Left colon (tissue), 2 donors: ENCODE data around the gene ARIH2. TPM values are rescaled to one million over a fixed set of nuclear protein-coding genes. Genes with fewer than 3 reads are reported as not detected.
"Not testable (repeated sequence)": the region's sequence is repeated elsewhere in the genome, so short reads cannot be mapped to it uniquely, and the experiment has no call there.

ENCODE experiments used
- ATAC-seq: fragments of 200-7000 bp; cut with Tn5 transposase; one replicate; pipeline ENCODE4 v1.9.1; 2020; ENCODE audit warnings: mild to moderate bottlenecking, moderate library complexity
- DNase-seq, 2 donors: peaks; one replicate each; pipeline ENCODE4 v3.0.0-alpha.2; 2020
- intact Hi-C, 2 donors: fragments of 100-400 bp; cut with DNase I in 1 of 2; cut with micrococcal nuclease in 1 of 2; formaldehyde crosslinking; loops; one replicate each; pipeline versions ENCODE4 v1.11.2 to v1.14.0; 2022; cut with DNase I, micrococcal nuclease
- total RNA-seq, 2 donors: library from RNA; stranded (reverse); fragmentation: NEBNext Ultra II Directional; extraction: Animal tissue kit (Norgen Biotek cat#: 25700); gene quantifications; one replicate each; pipeline ENCODE4 v1.2.1, GENCODE V29; 2021
- donor health status: DM: no; HTN: no; CAD: no.
- donor health status: DM: yes; HTN: yes; CAD: no.

Gene ARIH2
- total RNA-seq, 2 donors from 2014 or later = 72.3 to 82.0 TPM

DNA sequence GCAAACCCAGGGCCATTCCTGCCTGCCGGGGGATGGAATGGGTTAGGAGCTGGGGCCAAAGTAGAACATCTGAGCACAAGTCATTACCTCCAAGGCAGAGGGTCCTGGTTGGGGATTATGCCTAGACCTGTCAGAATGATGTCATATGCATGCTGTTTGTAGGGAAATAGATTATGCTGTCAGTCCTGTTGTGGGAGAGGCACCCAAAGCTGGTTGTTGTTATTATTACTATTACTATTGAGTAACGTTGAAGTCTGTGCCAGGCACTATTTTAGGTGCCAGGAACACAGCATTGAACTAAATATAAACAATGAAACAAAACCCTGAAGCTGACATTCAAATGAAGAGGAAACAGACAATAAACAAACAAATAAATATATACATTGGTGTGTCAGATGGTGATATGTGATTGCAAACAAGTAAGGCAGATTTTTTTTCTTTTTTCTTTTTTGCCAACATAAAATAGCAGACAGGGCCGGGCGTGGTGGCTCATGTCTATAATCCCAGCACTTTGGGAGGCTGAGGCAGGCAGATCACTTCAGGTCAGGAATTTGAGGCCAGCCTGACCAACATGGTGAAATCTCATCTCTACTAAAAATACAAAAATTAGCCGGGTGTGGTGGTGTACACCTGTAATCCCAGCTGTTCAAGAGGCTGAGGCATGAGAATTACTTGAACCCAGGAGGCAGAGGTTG, 73.4 kb downstream of the ARIH2 start:
- ATAC-seq (no peak), DNase-seq (no peak)
- intact Hi-C loops = no loop called here

DNA sequence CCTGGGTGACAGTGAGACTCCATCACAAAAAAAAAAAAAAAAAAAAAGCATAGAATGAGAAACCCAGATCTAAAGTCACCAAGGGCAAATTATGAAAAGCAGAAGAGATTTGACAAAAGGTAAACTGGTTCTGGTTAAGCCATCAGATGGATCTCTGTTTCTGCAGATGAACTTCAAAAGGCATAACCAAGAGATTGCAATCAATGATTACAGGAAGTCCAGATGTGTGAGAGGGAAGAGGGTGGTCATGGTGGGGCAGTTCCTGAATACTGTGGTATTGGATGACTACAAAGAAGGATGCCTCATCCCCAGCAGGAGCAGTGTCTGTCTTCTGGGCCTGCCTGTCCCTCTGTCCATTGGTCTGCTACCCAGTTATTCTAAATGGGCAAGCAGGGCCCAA, 75.2 kb downstream of the ARIH2 start:
- DNase-seq (no peak), ATAC-seq (no peak)
- intact Hi-C loops = no loop called here

DNA sequence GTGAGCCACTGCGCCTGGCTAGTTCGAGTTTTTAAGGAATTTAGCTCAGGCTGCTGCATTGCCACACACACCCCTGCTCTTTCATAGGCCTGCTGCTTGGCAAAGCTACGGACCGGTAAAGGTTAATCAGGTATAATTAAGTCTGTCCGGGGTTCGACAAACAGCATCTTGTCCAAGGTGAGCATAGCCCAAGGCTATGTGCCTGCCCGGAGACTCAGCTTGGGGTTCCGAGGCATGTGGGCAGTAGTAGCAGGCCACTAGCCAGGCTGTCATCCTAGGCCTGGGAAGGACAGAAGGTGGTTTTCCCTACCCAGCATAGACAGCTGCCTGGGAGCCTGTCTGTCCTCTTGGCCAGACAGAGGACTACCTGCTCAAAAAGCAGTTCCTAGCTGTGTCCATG, 78.0 kb downstream of the ARIH2 start:
- DNase-seq = no peak
- intact Hi-C loops = no loop called here
- ATAC-seq = no peak

DNA sequence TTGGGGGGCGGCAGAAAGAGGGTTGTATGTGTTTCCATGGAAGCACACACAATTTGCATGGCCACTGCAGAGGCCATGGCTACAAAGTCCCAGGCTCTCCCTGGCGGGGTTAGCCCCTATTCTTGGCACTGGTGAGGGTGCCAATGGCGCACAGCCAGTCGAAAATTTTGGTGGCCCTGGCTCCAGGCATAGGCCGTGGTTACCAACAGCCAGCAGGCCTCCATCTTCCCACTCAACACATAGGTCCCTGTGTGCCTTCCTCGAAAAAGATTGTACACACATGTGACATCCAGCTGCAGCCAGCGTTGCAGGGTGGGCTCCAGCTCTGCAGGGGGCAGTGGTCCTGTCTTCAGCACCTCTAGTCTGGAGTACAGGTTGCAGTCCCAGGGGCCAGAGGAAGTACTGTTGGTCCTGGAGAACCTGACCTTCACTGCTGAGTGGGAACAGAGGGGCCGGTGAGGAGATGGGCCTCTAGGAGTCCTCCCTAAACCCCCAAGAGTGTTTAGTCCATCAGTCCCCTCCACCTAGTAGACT, 78.5 kb downstream of the ARIH2 start:
- ATAC-seq (no peak), DNase-seq (no peak)
- intact Hi-C loops = no loop called here

DNA sequence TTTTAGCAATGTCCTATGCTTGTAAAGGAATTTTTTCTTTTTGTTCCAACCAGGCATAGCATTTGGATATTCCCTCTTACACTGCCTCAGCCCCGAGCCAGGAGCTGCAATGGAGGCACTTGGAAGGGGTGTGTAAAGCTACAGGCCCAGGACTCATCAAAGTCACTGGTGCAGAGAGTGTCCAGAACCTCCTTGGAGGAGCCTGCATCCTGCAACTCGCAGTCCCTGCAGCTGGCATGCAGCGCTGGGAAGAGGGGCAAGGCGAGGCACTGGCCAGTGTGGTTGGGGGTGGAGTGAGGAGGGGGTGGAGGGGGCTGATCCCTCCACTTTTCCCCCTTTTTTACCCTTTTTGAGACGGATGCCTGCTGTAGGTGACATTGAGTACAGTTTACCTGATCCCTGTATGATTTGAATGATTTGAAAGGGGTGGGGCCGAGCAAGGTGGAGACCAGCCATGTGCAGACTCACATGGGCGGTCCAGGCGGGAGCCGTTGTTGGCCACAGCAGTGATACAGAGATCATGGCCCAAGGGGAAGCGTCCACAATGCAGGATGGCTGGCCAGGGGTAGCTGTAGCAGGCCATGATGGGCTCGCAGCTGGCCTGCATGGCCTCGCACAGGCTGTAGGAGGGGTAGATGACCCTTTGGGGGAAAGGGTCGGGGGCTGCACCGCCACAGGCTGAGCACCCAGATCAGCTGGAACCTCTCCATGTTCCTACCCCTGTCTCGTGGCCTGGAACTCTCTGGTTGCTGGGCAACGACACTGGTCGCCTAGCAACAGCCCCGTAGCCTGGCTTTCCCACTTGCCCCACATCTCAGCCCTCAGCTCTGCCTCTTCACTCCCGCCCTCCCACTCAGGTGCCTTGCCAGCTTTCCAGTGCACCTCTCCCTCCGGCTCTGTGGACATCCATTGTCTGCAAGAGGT, 79.3 kb downstream of the ARIH2 start:
- intact Hi-C loops = no loop called here
- ATAC-seq = no peak
- no peak for DNase-seq

DNA sequence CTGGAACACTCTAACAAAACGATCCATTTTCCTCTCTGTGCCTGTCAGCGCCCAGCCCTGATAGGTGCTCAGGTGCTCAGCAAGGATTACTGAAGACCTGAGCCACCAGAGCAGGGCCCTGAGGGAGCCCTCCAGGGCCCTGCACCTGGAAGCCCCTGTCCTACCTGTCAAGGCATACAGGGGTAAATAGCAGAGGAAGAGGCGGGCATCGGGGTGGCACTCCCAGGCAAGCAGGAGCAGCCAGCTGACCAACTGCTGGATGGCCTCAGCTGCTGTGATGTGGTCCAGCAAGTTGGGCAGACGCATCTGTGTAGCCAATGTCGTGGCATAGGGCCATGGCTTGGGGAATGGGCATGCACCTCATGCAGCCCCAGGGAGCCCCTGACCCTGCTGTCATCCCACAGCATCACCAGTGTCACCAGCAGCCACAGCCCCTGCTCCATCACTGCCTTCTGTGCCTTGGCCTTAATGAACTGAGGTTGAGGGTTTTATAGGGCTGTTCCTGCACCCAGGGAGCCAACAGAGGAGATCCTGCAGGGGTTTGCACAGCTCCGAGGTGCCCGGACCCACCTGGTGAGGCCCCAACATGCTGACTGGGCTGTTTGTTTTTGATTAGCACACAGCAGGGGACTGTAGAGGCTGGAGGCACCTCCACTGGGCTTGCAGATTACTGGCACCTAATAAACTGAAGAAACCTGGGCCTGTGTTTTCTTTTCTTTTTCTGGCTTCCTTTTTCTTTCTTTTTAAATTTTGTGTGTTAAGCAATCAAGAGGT, 80.6 kb downstream of the ARIH2 start:
- ATAC-seq (no peak), DNase-seq (no peak)
- intact Hi-C loops = no loop called here

DNA sequence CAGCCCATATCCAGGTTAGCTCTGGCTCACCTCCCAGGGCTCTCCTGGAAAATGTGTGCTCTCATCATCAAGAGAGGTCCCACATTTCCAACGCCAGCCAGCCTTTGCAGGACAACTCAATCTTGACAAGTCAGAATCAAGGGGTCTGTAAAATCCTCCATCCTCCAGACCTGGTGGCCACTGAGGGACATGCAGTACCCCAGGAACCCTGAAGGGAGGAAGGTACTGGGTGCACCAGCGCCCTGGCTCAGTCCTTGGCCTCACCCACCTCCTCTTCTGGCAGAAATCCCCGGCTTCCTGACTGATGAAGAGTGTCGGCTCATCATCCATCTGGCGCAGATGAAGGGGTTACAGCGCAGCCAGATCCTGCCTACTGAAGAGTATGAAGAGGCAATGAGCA, 82.5 kb downstream of the ARIH2 start:
- intact Hi-C loops = no loop called here
- DNase-seq (no peak), ATAC-seq (no peak)

DNA sequence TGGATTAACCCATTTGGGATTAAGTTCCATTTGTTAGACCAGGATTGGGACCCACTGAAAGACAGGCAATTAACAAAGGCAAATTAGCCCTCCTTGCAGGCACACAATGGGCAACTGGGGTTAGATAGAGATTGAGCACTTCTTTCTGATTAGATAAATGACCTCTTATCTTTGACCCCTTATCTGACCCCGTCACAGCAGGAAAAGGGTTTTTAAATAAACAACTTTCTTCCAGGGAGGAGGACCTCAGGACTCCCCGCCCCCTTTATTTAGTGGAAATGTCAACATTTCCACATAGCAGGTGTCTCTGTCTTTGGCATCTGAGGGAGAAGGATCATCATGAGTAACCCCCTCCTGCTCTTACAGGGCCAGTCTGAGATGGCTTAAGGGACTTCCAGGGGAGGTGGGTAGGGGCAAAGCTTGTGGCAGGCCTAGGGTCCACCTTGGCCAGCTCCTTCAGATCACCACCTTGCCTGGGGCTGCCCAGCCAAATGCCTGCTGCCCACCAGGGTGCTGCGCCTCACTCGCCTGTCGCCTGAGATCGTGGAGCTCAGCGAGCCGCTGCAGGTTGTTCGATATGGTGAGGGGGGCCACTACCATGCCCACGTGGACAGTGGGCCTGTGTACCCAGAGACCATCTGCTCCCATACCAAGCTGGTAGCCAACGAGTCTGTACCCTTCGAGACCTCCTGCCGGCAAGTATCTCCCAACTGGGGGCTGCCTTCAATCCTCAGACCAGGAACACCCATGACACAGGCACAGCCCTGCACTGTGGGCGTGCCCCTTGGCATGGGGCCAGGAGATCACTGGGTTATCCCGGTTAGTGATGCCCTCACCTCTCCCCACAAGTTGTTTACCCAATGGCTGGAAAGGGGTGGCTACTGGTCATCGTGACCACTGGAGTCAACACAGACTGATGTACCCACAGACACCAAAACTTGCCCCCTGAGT, 86.0 kb downstream of the ARIH2 start:
- DNase-seq = peak; percentile 65 to 84
- intact Hi-C loops = no loop called here
- ATAC-seq = peak; percentile 6

DNA sequence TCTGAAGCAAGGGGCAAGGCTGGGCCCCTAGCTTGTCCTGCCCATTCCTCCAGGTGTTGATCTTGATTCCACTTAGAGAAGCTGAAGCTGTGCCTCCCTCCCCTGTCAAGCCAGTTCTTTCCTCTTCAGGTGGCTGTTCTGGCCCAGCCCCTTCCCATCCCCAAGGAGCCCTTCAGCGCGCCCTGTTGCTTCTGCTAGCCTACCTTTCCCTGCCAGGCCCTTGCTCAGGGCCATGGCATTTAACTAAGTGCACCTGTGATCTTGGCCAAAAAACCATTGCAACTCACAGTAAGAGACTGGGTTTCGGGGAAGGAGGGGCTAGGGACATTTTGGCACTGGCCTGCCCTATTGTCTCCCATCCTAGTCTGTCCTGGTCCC, 86.7 kb downstream of the ARIH2 start:
- intact Hi-C loops = no loop called here
- ATAC-seq (no peak), DNase-seq (no peak)

DNA sequence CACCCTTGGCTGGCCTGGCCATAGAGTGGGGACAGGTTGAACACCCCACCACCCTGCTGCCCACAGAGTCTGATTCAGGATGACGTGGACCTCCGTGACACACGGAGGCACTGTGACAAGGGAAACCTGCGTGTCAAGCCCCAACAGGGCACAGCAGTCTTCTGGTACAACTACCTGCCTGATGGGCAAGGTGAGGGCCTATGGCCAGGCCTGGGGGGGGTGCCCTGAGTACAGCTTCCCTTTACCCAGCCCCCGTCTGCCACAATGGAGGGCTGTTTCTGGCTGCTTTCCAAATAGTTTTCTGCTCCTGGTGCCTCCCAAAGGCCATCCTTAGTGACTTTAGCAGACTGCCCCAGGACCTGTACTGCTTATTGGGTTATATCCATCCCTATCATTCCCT, 87.4 kb downstream of the ARIH2 start:
- no peak for DNase-seq
- no peak for ATAC-seq
- intact Hi-C loops = no loop called here

DNA sequence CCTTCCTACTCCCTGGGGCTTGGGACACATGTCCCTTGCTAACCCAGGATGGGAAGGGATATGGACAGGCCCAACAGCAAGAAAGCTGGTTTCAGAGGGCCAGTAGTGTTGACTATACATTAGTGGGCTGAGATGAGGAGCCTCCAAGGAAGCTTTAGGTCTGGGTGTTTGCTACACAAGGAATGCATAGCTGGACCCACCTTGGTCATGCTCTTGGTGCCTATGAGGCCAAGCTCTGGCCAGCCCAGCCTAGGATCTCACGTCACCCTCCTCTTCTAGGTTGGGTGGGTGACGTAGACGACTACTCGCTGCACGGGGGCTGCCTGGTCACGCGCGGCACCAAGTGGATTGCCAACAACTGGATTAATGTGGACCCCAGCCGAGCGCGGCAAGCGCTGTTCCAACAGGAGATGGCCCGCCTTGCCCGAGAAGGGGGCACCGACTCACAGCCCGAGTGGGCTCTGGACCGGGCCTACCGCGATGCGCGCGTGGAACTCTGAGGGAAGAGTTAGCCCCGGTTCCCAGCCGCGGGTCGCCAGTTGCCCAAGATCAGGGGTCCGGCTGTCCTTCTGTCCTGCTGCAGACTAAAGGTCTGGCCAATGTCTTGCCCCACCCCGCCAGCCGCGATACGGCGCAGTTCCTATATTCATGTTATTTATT, 87.9 kb downstream of the ARIH2 start:
- peak; percentile 4 for ATAC-seq
- intact Hi-C loops = no loop called here
- peak in 1 of 2 donors; percentile 59 for DNase-seq

DNA sequence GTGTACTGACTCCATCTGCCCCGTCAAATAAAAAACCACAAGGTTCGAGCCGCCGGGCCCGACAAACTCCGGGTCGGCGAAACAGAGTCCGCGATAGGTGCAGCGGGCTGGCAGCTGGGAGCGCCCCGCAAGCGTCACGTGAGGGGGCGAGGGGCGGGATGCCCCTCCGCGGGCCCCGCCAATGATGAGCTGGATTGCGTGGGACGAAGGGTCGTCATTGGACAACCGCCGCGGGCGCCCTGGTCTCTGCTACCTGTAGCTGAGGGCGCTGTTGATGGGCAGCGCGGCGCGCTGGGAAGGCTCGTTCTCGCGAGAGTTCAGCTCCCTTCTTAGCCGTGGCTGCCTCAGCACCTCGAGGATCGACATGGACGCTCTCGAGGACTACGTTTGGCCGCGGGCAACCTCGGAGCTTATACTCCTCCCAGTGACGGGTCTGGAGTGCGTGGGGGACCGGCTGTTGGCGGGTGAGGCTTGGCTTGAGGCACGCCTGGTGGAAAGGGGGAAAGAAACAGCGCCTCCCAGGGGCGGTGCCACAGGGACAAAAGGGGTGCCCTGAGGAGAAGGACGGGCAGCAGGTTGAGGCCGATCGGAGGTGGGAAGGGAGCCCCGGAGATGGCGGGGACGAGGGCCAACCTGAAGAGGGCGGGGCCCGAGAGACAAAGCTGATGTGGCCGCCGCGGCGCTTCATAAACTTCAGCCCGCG, 88.6 kb downstream of the ARIH2 start, which contains the start of gene WDR6:
WDR6 (plus strand) TSS at position 324 of the 703 bp plus-strand sequence; CDS start at position 365, 41 bp downstream.
- DNase-seq (peak; percentile 98), ATAC-seq (peak; percentile 83)
- intact Hi-C loops = no loop called here

DNA sequence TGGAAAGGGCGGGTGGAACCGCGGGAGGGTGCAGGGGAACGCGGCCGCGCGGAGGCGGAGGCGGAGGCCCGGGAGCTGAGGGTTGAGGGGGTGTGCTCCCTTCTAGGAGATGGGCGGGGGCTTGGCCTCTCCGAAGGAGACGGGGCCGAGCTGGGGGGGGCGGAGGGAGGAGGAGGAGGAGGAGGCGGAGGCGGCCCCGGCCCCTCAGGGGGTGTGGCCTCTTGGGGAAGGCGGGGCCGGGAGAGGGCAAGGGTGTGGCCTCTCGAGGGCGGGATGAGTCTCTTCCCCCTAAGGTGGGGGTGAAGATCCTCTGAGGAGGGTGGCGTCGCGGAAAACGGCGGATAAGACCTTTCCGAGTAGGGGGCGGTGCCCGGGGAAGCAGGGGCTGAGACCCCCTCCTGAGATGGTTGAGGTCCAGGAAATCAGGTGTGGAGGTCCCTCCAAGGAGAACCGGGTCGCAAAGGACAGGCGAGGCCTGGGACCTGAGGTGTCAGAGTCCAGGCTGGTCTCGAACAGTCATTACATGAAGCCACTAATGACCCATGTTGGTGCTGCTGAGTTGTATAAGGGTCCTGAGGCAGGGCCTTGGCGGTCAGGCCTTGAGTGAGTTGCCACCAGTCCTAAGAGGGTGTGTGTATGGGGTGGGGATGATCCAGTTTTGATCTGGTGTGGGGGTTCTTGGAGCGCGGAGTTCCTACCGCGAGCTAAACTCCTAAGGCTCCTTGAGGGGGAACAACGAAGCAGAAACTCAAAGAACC, 89.3 kb downstream of the ARIH2 start:
- DNase-seq (peak; percentile 93 to 94), ATAC-seq (peak; percentile 77)
- intact Hi-C loops = no loop called here

DNA sequence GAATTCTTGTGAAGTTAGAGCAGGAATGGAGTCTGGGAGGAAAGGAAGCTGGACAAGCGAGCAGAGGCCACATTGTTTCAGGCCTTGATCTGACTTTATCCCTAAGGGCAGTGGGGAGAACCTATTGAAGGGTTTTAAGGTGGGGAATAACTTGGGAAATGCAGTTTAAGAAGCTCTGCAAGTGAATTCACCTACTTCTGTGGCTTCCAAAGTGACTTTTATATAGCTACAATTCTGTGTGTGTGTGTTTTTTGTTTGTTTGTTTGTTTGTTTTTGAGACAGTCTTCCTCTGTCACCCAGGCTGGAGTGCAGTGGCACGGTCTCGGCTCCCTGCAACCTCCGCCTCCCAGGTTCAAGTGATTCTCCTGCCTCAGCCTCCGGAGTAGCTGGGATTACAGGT, 90.0 kb downstream of the ARIH2 start:
- ATAC-seq, intact Hi-C loops, DNase-seq: not testable (repeated sequence)

DNA sequence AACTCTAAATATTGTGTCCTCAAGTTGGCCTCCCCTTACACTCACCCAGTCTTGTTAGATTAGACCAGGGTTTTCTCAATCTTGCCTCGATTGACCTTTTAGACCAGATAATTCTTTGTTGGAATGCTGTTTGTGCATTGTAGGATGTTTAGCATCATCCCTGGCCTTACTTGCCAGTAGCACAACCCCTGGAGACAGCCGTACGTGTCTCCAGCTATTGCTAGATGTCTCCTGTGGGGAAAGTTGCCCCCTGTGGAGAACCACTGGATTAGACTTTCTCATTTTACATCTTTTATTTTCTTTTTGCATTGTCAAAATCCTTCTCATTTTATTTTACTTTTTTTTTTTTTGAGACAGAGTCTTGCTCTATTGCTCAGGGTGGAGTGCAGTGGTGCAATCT, 90.8 kb downstream of the ARIH2 start:
- DNase-seq (no peak), ATAC-seq (no peak)
- intact Hi-C loops = no loop called here

DNA sequence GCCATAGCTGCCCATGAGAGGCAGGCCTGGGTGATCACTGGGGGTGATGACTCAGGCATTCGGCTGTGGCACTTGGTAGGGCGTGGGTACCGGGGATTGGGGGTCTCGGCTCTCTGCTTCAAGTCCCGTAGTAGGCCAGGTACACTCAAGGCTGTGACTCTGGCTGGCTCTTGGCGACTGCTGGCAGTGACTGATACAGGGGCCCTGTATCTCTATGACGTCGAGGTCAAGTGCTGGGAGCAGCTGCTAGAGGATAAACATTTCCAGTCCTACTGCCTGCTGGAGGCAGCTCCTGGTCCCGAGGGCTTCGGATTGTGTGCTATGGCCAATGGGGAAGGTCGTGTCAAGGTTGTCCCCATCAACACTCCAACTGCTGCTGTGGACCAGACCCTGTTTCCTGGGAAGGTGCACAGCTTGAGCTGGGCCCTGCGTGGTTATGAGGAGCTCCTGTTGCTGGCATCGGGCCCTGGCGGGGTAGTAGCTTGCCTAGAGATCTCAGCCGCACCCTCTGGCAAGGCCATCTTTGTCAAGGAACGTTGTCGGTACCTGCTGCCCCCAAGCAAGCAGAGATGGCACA, 93.9 kb downstream of the ARIH2 start:
- intact Hi-C loops = no loop called here
- no peak for DNase-seq
- ATAC-seq = no peak
